ENCODE results near the gene GRM4. TPM values are rescaled to one million over a fixed set of nuclear protein-coding genes. Genes with fewer than 3 reads are reported as not detected.

The GRM4 gene
- total and polyA plus RNA-seq, 9 of the 15 experiments (the other 6 are each of a cell fraction or from before 2014, with no cell fraction given) = 0.18 TPM; not detected in 8

- TF ChIP-seq UBTF (IDR thresholded peaks at IDR 0.05; ENCODE audit: borderline replicate concordance in 1 of 2, low read depth in 2 of 2, low read length in 2 of 2) (no peak), ZNF57 (CRISPR knock-in tag; IDR thresholded peaks at IDR 0.05) (no peak), GTF2F1 (IDR thresholded peaks at IDR 0.05; ENCODE audit: low read depth, low read length) (no peak), BRCA1 (IDR thresholded peaks at IDR 0.05) (no peak), BRCA1 (CRISPR knock-in tag; IDR thresholded peaks at IDR 0.05) (no peak)
These were observed 156.7 kb downstream of the GRM4 start (continued) for GRCh38 chr6:33989016-33989854.
